Skeletal muscle cell (primary cell): Measurements from ENCODE around the gene SLC16A1.
"Not testable (repeated sequence)": the region's sequence is repeated elsewhere in the genome, so short reads cannot be mapped to it uniquely, and the experiment has no call there.

Experiments used
- DNase-seq: peaks from one replicate; pipeline ENCODE4 v3.0.0-alpha.2; 2010; ENCODE audit warnings: low read depth
- H3K4me3 ChIP-seq: 2 replicates; pipeline ENCODE4 v1.5.1; 2011; ENCODE audit warnings: low read depth, mild to moderate bottlenecking, control low read depth, low read length, moderate library complexity

The SLC16A1 gene

DNA sequence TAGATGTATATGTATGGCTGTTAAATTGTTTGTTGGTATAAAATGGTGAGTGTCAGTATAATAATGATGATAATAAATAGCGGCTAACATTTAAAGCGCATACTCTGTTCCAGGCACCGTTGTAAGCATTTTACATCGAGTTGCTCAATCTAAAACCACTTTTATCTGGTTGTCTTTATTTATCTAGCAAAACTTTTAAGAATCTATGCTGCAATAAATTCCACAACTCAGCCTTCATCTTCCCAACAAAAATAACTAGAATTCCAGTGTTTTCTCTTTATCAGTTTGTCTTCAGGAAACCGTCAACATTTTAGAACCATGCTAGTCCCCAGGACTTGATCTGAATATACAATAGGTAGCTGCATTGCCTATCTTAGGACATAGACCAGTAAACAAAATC is 19.3 kb upstream of the SLC16A1 start:
- H3K4me3 ChIP-seq = no peak overlapping the region
- no peak for DNase-seq

DNA sequence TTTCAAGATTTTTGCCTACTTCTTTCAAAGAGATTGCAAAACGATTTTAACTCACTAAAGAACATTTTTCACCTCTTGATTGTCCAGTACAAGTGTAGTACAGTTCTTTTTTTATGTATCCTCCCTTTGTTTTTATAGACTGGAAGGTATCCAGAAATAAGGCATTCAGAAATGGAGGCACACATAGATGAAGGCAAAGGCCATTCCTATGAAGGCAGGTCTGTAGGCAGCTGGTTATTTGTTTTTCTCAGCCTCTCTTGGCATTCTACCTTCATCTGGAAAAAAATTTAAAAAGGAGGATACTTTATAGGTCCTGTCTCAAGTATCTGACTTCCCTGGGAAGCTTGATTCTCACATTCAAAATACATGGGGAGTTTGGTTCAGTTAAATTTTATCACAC is 18.6 kb upstream of the SLC16A1 start:
- DNase-seq = no peak
- no peak overlapping the region for H3K4me3 ChIP-seq

GRCh38 chr1:112973788-112974187 is 17.8 kb upstream of the SLC16A1 start:
- no peak overlapping the region for H3K4me3 ChIP-seq
- DNase-seq = no peak

- DNase-seq = no peak
- no peak overlapping the region for H3K4me3 ChIP-seq
Observed at GRCh38 chr1:112971006-112971405, 15.0 kb upstream of the SLC16A1 start.

GRCh38 chr1:112964347-112964746 is 8.4 kb upstream of the SLC16A1 start:
- DNase-seq = no peak
- H3K4me3 ChIP-seq = no peak overlapping the region

DNA sequence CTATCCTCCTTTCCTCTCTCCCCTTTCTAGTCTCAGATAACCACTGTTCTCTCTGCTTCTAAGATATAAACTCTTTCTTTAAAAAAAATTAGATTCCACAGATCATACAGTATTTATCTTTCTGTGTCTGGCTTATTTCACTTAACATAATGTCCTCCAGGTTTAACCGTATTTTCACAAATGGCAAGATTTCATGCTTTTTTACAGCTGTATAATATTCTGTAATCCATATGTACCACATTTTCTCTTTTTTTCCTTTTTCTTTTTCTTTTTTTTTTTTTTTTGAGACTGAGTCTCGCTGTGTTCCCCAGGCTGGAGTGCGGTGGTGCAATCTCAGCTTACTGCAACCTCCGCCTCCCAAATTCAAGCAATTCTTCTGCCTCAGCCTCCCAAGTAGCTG is 5.1 kb upstream of the SLC16A1 start:
- H3K4me3 ChIP-seq = no peak overlapping the region
- no peak for DNase-seq

DNA sequence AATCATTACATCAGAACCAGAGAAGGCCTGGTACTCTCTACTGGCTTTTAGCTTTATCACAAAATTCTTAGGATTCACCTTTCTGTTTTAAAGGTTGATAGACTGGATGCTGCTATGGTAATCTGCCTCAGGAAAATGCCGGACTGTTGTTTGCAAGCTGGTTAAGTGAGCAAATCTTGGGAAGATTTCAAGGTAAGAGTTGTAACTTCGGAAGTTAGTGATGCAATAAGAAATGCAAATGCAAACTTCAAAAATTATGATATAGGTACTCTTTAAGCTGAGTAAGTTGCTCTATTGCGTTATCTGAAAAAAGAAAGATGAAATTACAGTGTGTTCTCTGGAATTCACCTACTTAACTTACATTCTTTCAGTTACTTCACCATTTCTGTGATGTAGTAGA is 4.4 kb upstream of the SLC16A1 start:
- no peak overlapping the region for H3K4me3 ChIP-seq
- DNase-seq = no peak

DNA sequence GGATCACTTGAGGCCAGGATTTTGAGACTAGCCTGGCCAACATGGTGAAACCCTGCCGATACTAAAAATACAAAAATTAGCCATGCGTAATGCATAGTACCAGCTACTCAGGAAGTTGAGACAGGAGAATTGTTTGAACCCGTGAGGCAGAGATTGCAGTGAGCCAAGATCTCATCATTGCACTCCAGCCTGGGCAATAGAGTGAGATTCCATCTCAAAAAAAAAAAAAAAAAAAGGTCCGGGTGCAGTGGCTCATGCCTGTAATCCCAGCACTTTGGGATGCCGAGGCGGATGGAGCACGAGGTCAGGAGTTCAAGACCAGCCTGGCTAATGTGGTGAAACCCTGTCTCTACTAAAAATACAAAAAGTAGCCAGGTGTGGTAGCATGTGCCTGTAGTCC is 2.2 kb upstream of the SLC16A1 start:
- not testable (repeated sequence) for DNase-seq
- peak overlapping the region; percentile 92 for H3K4me3 ChIP-seq

GRCh38 chr1:112957133-112957812 is 1.3 kb upstream of the SLC16A1 start:
- DNase-seq = peak; percentile 86
- H3K4me3 ChIP-seq = peak overlapping the region; percentile 92

DNA sequence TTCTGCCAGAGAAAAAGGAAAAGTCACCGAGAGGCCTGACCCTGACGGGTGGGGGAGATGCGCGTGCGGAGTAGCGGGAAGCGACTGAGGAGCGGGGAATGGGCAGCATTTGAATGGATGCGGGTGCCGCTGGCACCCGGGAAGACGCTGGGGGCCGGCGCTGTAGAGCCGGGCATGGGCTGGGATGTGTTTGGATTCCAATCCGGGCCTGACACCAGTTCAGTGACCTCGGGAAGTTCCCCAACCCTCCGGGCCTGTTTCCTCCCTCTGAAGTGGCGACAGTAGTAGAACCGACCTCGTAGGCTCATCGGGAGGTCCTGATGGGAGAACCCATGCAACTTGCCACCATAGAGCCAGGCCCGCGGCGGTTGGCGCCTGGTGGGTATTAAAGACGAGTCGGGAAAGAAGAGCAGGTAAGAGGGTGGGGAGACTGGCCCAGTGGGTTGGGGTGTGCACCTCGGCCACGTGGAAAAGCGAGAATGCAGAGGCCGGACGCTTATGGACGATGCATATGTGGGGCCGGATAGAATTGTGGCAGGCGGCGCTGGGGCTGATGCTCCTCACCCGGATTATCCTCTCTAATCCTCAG is 642 bp upstream of the SLC16A1 start:
- DNase-seq = no peak
- H3K4me3 ChIP-seq = peak overlapping the region; percentile 92

DNA sequence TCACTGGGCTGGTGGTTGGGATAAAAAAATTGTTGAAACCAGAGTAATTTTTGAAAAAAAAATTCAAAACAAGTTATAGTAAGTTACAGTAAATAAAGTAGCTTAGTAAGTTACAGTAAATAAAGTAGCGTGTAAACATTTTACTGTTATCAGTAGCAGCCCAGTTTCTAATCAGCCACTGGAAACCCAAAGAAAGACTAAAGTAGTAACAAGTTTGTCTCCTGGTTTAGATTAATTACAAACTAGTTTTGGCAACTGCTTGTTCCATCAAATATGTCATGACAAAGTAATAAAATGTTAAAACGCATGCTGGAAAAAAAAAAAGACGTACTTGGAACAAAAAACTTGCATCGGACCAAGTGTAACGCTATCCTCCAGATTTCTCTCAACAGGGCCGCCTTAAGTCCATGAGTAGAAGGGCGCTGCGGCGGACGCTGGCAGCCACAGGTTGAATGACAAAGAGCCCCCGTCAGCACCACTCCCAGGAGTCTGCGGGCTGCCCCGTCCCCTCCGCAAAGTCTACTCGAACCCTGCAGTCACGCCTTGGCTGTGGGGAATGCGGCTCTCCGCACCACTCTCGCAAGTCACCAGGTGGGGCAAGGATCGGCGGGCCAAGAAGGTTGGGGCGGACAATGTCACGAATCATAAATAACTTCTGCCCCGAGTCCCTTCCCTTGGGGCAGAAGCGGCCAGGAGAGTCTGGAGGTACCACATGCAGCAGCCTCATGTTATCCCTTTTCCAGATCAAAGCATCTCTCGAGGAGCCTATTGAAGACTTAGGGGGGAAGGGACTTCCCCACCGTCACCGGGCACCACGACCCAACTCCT is 837 bp downstream of the SLC16A1 start:
- H3K4me3 ChIP-seq = peak overlapping the region; percentile 92
- no peak for DNase-seq

- no peak for DNase-seq
- peak overlapping the region; percentile 92 for H3K4me3 ChIP-seq
Observed at GRCh38 chr1:112954017-112954650, 1.9 kb downstream of the SLC16A1 start.

DNA sequence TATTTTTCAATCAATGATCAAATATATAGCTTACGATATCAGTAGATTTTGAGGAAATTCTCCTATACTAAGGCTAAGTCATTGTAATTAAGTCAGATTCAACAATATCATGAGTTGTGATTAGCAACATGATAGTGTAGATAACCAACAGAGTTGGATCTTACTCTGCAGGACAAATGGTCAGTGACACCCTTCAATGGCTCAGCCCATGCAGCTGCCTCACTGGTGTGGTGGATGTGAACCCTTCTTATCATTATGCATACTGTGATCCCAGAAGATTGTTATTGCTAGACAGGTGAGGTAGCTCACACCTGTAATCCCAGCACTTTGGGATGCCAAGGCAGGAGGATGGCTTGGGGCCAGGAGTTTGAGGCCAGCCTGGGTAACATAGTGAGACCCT is 5.6 kb downstream of the SLC16A1 start:
- no peak overlapping the region for H3K4me3 ChIP-seq
- DNase-seq = no peak

GRCh38 chr1:112946683-112947082 is 9.3 kb downstream of the SLC16A1 start:
- no peak overlapping the region for H3K4me3 ChIP-seq
- no peak for DNase-seq

DNA sequence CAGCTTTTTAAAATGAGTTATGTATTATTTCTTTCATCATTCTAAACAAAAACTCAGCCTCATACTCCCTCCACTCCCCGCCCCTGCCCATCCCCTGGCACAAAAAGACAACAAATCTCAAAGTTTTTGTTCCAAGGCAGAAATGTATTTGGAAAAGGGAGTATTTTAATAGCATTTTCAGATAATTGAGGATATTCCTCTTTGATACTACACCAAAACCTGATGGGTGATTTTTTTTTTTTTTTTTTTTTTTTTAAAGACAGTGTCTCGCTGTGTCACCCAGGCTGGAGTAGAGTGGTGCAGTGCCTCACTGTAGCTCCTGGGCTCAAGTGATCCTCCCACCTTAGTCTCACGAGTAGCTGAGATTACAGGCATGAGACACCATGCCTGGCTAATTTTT is 16.2 kb downstream of the SLC16A1 start:
- no peak overlapping the region for H3K4me3 ChIP-seq
- no peak for DNase-seq

DNA sequence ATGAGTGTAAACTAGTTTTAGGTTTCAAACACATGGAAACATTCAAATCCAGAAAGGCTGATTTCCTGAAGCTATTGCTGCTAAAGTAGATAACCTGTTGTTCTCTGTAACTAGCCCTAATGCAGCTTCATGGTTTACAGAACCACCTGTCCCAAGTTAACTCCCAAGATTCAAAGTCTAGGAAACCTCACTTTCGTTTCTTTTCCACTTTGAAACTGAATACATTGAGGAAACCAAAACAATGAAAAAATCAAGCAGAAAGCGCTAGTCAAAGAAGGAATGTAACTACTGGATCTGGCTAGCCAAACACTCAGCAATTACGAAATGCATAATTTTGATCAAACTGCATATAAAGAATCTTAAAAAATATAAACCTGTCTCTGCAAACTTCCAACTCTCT is 17.8 kb downstream of the SLC16A1 start:
- H3K4me3 ChIP-seq = no peak overlapping the region
- DNase-seq = no peak

DNA sequence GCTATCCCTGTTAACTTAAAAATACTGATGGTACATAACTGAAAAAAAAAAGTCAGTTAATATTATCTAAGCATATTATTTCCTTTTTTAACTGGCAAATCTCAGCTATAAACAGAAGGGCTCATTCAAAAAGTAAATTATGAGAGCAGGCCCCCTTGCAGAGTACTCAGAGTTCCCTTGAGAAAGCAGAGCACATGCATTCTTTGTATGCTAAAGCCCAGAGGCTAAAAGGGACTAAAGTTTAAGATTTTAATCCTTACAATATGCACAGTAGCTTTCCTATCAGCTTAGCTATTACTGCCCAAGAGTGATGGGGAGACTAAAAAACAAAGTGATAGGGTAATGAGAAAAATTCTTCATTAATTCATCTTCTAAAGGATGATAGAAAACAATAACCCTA is 18.5 kb downstream of the SLC16A1 start:
- no peak overlapping the region for H3K4me3 ChIP-seq
- no peak for DNase-seq

DNA sequence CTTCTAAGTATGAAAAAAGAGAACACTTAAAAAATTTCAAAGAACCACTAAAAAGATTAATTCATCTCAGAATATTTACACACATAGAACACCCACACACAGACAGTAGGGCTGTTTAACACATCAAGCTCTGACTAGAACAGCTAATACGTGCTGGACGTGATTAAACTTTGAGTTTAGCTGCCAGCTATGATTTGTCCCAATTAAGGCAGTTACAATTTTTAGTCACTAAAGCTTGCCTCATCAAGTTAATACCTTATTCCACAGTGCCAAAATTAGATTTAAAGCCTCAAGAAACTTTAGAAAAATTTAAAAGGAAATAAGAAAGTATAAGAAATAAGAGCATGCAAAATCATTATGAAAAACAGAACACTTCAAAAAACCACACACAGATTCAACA is 18.9 kb downstream of the SLC16A1 start:
- H3K4me3 ChIP-seq = no peak overlapping the region
- no peak for DNase-seq

DNA sequence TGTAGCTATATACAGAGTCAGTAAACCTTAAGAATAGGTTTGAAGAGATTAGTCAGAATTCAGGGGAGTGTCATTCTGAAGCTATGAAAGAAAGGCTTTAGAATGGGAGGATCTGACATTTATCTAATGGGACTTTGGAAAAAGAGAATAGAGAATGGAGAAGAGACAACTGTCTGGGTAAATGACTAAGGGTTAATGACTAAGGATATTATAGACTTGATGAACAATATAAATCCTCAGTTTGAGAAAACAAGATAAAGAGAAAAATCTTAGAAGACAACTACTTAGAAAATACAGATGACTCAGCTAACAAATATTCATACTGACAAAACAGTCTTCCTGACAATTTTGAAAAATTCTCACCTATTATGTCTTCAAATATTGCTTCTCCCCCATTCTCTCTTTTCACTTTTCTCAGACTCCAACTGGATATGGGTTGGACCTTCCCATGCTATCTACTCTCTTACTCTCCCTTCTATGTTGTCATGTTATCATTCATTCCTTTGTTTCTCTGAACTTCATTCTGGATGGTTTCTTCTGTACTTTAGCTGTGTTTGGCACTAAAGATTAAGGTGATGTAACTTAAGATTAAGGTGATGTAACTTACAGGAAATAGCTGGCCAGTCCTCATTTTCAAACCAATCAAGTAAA is 20.4 kb downstream of the SLC16A1 start:
- no peak overlapping the region for H3K4me3 ChIP-seq
- DNase-seq = no peak

DNA sequence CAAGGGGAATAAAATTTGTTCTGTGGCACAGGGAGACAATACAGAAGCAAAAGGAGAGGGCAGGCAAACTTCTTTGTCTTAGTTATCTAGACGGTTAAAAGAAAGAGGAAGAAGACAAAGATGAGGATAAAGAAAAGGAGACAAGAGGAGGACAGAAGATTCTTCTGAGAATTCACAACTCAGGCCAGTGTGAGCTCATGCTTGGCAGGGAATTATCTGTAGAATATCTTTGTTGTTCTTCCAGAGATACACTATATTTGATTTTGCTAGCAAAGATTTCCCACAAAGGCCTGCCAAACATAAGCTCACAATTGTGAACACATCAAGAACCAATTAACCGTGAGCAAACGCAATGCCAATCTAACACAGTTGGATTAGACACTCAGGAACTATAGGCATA is 21.4 kb downstream of the SLC16A1 start:
- no peak for DNase-seq
- no peak overlapping the region for H3K4me3 ChIP-seq
